Activated T-helper 9 cell treated with anti-CD3 and anti-CD28 coated beads, Interleukin-2, amount 50 U/mL, for 16 hours (primary cell): ENCODE results near the gene LCE2A.

ENCODE experiments used
- DNase-seq: peaks from one replicate; pipeline ENCODE4 v3.0.0-alpha.2; 2020; ENCODE audit warnings: low read depth

Gene LCE2A

DNA sequence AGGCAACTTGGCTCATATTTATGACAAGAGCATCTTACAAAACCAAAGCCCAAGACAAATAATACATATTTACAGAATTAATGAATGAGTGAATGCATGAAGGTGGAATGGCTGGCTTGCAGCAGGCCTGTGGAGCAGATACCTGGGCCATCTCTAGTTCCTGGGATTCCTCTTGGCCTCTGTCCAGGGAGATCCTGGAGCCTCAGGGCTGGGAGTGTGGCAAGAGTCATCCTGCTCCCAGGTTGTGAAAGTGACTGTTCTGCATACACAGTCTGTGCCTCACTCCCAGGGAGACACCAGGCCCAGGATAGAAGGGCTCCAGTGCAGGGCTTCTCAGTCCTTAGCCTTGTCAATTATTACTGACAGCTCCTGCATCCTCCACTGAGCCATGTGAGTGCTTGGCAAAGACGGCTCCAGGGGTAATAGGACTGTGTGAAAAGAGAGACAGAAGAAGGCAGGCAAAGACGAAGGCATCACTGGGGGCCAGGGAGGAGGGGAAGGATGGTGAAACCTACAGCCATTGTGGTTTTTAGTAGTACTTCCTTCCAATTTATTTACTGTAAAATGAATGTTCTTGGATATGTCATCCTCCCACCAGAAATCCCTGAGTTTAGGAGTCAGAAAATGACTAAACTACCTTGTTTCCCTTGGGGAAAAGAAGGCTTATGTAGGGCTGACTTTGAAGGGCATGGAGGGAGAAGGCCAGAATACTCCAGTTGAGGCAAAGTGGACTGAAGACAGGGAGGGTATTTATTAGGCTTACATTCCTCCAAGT is 45.4 kb downstream of the LCE2A start:
- DNase-seq = no peak

DNA sequence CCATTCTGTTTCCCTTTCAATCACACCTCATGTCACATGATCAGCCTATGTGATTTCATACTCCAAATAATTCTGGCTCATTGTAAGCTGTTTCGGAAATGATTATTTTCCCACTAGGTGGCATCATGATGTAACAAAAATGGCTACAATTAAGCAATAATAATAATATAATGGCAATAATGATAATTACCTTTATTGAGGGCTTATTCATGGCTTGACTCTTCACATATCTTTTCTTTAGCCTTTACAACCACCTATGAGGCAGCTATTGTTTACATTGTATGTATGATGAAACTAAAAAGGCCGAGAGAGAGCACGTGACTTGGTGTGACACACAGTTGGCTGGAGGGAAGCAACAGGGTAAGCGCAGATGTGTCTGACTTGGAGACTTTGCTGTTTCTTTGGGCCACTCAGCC is 47.2 kb downstream of the LCE2A start:
- DNase-seq = no peak

DNA sequence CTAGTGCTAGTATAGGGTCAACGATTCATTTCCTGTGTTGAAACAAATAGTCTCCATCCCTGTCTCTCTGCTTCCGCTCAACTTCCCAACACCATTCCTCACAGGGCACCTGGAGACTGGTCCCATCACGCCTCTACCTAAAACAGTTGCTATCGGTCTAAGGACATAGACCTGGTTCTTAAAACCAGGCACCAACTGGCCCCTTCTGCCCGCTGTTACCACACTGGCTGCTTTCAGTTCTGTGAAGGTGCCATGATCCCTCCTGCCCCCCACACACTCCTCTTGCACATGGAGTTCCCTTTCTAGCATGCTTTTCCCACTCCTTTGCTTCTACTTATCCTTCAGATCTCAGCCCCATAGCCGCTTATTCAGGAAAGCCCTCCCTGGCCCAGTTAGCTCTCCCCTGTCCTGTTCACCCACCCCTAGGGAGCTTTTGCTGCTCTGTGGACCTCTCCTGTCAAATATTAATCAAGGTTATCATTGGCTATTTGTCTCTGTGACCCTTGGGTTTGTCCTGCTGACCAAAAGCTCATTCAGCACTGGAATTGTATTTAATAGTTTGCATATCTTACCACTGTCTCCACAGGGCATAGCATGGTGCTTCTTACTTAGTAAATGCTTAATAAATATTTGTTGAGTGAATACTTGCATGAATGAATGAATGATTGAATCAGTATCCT is 47.8 kb downstream of the LCE2A start:
- no peak for DNase-seq

DNA sequence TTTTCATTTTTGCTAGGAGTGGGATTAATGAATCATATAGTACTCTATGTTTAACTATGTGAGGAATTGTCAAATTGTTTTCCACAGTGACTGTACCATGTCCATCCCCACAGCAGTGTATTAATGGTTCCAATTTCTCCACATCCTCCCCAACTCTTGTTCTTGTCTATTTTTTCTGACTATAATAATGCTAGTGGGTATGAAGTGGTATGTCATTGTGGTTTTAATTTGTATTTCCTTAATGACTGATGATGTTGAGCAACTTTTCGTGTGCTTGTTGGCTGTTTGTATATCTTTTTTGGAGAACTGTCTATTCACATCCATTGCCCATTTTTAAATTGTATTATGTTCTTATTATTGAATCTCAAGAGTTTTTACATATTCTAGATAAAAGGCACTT is 49.7 kb downstream of the LCE2A start:
- DNase-seq = no peak
